ENCODE measurements around the gene CNST.

DNA sequence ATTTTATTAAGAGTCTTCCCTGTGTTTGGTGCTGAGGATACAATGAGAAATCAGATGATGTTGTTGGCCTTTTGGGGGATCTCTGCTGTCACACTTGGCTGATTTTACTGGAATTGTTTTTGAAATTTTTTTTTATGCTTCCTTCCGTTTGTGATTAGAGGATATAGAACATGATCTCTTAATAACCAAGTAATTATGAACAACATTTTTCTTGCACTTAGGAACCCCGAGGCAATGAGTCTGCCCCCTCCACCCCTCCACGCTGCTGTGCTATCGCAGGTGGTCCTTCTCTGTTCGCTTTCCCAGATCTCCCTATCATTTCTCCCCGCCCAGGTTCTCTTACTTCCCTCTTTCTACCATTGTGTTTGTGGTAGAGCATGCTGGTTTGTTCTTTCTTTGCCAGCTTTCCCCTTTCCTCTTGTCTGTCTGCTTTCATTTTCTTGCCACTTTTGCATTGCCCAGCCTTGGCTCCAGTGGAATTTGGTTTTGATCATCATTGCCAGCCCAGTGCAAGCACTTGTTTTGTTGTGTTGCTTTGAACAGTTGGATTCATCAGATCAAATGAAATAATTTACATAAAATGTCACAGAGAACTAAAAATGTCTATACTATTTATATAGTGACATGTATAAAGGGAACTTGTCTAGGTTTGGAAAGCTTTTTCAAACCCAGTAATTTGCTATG, 84.9 kb downstream of the CNST start:
- TF ChIP-seq EP300 (IDR thresholded peaks at IDR 0.05) = no peak
- TF ChIP-seq, protein P1, sequence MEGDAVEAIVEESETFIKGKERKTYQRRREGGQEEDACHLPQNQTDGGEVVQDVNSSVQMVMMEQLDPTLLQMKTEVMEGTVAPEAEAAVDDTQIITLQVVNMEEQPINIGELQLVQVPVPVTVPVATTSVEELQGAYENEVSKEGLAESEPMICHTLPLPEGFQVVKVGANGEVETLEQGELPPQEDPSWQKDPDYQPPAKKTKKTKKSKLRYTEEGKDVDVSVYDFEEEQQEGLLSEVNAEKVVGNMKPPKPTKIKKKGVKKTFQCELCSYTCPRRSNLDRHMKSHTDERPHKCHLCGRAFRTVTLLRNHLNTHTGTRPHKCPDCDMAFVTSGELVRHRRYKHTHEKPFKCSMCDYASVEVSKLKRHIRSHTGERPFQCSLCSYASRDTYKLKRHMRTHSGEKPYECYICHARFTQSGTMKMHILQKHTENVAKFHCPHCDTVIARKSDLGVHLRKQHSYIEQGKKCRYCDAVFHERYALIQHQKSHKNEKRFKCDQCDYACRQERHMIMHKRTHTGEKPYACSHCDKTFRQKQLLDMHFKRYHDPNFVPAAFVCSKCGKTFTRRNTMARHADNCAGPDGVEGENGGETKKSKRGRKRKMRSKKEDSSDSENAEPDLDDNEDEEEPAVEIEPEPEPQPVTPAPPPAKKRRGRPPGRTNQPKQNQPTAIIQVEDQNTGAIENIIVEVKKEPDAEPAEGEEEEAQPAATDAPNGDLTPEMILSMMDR (IDR thresholded peaks at IDR 0.05) = no peak
